HG03045 (cell line): ENCODE results near the gene CASR.

ENCODE experiments used
- ATAC-seq: cut with Tn5 transposase; IDR thresholded peaks from one replicate; pipeline ENCODE4 v1.9.1; 2021; ENCODE audit warnings: mild to moderate bottlenecking, moderate library complexity; ENCODE audit not compliant: unreplicated experiment

Gene CASR

DNA sequence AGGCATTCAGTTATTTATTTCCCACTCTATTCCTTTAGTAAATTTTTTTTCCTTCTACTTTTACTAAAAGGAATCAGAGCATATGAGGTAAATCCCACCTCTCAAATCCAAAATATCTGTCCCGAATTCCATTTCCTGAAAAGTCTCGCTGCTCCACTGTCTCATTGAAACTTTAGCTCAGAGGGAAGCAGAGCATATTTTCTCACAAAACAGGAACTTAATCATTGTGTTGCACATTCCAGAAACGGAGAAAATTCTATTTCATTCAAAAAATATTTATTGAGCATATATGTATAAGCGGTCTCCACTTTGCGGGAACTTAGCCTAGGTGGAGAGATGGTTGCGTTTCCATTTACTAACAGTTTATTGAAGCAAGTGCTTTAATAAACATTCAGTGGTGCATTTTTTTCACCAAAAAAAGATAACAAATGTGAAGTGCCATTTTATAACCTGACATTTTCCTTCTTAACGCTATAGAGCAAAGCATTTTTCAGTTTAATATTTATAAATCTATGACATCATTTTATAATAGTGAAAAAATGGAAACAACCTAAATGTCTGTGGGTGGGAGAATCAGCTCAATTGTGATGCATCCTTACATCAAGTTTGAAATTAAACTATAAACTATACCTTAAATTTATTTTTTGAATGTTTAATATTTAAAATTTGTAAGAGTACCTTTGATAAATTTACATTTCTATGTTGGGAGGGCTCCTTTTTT, 74.3 kb downstream of the CASR start:
- ATAC-seq = no peak

GRCh38 chr3:122258757-122259371, 75.4 kb downstream of the CASR start:
- ATAC-seq = peak; percentile 82

DNA sequence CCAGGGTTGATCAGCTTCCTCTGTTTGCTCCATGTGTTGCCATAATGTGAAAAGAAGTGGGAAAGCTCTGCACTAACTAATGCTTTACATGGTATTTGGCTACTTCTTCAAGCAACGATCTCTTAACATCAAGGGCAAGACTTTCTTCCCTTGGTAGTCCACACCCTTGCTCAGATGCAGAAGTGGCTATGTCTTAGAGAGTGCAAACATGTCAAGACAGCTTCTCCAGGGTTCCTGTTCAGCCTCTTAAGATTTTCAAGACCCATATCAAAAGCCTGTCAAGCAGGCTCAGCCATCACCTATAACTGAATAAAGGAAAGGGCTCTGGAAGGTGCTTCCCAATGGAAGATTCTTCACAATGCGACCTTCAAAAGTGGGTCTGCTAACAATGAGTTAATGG, 76.7 kb downstream of the CASR start:
- ATAC-seq = no peak

DNA sequence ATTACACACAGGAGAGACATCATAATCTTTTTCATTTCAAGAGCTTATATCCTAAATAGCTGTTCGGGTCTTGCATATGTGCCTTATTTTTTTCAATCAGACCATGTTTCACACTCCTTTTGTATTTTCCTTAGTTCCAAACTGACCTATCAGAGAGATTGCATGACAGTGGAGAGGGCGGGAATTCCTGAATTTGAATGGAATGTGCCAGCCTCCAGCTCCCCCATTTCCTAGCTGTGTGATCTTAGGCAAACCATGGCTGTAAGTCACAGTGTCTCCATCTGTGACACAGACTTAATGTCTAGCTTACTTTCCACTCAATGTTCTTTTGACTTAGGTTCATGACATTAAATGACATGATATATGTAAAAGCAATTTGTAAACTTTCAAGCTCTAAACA, 79.6 kb downstream of the CASR start:
- no peak for ATAC-seq

- no peak for ATAC-seq
Observed at GRCh38 chr3:122263974-122264588, 80.6 kb downstream of the CASR start.

GRCh38 chr3:122265957-122266356, 82.5 kb downstream of the CASR start:
- no peak for ATAC-seq

- no peak for ATAC-seq
Observed at GRCh38 chr3:122268257-122269024, 85.0 kb downstream of the CASR start.

DNA sequence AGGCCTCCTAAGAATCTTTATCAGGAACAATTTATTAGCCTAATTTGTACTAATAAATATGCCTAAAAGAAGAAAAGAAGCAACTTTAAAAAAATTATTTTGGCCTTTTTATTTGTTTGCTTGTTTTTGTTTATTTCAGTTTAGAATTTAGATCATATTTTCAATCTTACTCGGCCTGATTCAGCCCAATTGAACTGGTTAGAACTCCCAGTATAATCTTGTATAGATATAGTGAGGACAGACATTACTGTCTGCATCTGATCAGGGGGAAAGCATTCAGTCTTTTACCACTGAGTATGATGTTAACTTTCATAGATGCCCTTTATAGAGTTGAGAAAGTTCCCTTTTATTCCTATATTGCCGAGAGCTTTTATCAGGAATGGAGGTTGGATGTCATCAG, 85.6 kb downstream of the CASR start:
- no peak for ATAC-seq

GRCh38 chr3:122271246-122271898, 87.9 kb downstream of the CASR start:
- no peak for ATAC-seq

DNA sequence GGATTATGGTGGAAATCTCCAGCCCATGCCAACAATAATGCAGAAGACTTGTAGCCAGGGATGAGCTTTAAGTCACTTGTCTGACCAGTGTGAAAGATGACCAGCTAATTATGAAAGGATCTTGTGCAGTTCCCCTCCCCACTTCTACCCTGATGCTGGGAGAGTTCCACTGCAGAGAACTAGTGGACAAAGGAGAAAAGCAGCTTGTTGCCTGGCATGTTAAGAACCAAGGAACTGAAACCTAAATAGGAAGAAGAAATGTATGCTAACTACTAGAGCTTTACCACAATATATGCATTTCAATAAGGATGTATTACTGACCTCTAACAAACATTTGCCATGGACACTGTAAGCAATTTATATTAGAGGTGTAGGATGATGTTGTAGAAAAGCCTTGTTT, 89.4 kb downstream of the CASR start:
- ATAC-seq = no peak

- ATAC-seq = no peak
Observed at GRCh38 chr3:122273498-122273897, 90.0 kb downstream of the CASR start.

DNA sequence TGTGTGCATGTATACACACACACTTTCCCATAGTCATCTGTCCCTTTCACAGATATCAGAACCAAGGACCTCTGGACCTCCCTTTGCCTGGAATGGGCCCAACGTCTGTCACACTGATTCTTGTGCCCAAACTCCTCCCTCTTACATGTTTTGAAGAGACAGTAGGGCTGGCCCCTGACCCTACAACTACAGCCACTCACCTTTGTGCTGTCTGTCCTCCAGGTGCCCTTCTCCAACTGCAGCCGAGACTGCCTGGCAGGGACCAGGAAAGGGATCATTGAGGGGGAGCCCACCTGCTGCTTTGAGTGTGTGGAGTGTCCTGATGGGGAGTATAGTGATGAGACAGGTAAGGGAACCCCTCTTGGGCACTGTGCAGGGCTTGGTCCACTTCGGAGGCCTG, 98.4 kb downstream of the CASR start:
- no peak for ATAC-seq

GRCh38 chr3:122283796-122284445, 100.5 kb downstream of the CASR start:
- no peak for ATAC-seq

DNA sequence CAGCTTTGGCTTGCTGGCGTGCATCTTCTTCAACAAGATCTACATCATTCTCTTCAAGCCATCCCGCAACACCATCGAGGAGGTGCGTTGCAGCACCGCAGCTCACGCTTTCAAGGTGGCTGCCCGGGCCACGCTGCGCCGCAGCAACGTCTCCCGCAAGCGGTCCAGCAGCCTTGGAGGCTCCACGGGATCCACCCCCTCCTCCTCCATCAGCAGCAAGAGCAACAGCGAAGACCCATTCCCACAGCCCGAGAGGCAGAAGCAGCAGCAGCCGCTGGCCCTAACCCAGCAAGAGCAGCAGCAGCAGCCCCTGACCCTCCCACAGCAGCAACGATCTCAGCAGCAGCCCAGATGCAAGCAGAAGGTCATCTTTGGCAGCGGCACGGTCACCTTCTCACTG, 101.0 kb downstream of the CASR start:
- no peak for ATAC-seq

DNA sequence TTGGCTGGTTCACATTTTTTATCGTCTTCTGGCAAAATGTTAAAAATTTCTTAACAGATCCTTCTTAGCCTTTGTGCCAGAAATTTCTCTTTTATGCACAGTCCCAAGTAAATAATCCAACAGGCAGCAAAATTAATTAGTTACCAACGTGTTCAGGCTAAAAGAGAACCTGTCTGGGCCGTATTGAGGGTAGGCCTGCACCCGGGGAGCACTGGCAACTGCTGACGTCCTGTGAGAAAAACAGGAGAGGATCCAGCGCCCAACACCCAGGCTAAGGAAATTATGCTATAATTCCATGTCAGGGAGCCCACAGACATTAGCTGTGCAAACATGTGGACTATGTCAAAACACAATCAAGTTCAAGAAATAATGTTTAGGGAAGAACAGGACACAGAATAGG, 110.9 kb downstream of the CASR start:
- ATAC-seq = no peak

DNA sequence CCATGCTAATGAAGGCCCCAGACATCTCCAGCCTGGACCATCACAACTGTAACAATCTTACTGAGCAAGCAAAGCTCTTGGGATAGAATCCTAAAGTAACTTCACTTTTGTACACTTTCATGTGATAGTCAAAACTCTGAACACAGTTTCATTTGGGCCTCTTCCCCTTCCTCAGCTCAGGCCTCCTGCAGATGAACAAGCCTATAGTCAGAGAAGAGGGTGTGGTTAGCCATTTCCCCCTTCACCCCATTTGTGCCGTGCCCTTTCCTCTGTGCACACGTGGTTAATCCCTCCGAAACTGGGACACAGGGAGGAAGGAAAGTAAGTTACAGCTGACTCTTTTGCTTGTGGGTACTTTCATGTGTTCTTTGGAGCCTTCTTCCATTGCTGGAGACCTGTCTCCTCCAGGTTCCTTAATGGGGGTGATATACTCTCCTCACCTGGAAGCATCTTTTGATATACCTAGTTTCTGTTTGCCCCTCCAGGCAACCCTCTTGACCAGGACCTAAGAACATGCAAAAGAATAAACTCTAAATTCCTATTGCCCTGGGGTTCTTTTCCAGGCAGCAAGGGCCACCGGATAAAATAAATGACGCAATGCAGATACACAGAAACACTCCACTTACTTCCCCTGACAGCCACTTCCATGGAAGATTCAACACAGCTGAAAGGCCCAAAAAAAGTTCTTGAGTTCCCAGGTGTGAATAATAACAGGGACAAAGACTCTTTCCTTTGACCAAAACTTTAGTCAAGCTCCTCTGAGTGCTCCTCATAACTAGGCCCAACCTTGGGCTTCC, 112.0 kb downstream of the CASR start:
- ATAC-seq = no peak

DNA sequence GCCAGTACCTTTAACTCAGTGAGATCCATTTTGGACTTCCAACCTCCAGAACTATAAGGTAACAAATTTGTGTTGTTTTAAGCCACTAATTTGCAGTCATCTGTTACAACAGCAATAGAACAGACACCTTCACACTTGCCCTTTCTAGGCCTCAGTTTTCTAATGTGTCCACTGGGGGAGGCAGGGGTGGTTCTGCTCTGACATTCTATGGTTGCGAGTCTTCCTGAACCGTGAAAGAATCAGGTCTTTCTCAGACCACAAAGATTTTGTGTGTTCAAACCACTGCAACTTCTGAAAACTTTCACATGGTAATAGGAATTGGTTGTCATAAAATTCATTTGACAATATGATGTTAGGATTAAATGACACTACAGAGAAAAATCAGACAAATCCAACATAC, 114.8 kb downstream of the CASR start:
- ATAC-seq = peak; percentile 70

DNA sequence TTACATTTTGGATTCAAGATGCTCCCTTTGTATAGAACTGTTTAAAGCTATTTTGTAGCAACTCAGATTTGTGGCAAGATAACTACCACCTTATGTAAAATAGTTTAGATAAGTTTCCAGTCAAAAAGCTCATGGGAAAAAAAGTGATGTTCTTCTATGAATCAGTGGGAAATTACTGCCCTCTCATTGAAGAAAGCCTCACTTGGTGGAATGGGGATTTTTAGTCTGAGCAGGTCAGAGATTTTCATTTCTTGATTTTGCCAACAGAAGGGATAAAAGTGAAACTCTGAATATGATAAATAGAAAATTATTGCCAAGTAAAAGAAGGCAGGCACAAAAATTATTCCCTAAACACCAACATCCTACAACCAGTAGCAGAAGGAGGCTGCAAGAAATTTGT, 115.7 kb downstream of the CASR start:
- ATAC-seq = no peak

DNA sequence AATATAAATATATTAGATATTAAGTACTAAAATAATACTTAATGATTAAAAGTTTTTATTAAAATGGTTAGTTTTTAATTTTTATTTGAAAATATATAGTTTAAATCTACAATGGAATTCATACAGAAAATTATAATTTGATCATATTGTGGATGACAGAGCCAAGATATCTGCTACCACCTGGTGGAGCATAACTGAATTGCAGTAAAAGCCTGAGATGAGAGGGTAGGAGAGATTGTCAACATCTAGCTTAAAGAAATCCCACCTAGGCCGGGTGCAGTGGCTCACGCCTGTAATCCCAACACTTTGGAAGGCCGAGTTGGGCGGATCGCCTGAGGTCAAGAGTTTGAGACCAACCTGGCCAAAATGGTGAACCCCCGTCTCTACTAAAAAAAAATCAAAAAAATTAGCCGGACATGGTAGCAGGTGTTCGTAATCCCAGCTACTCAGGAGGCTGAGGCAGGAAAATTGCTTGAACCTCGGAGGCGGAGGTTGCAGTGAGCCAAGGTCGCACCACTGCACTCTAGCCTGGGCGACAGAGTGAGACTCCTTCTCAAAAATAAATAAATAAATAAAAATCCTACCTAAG, 116.5 kb downstream of the CASR start:
- no peak for ATAC-seq
